HUES48 (cell line): Measurements from ENCODE around the gene COL27A1.

ENCODE experiments used
- H3K27ac ChIP-seq: one replicate; pipeline ENCODE4 v1.7.0; 2013; ENCODE audit warnings: low read depth, low read length, inconsistent platforms
- H3K27me3 ChIP-seq: 2 replicates; pipeline ENCODE4 v1.6.1; 2013; ENCODE audit warnings: mild to moderate bottlenecking, low read length; ENCODE audit not compliant: control insufficient read depth, insufficient read depth
- H3K36me3 ChIP-seq: 2 replicates; pipeline ENCODE4 v1.6.1; 2013; ENCODE audit warnings: low read length; ENCODE audit not compliant: control insufficient read depth, insufficient read depth
- H3K4me1 ChIP-seq: 2 replicates; pipeline ENCODE4 v1.6.1; 2013; ENCODE audit warnings: mild to moderate bottlenecking, low read length; ENCODE audit not compliant: control insufficient read depth, insufficient read depth
- H3K4me3 ChIP-seq: 2 replicates; pipeline ENCODE4 v1.5.1; 2013; ENCODE audit warnings: mild to moderate bottlenecking, low read depth, low read length
- H3K9ac ChIP-seq: 2 replicates; pipeline ENCODE4 v1.6.1; 2013; ENCODE audit warnings: mild to moderate bottlenecking, low read depth, low read length, moderate library complexity
- H3K9me3 ChIP-seq: 2 replicates; pipeline ENCODE4 v1.6.1; 2013; ENCODE audit warnings: low read length; ENCODE audit not compliant: control insufficient read depth, insufficient read depth

COL27A1 gene

DNA sequence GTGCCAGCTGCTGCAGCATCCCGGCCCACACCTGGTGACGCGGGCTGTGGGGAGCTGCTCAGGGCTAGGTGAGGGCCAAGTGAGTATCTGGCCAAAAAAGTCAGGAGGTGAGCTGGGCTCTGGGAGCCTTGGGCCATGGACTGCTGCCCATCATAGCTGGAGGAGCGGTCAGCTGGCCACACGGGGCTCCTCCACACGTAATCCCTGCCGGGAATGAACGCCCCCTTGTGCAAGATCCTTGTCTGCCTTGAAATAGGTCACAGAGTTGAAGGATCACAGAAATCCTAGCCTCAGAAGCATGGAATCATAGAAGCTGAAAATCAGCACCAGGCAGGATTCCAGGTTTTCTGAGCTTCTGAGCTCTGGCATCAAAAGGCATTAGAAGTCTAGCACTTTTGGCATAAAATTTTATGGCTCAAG is 16.8 kb upstream of the COL27A1 start:
- H3K4me3 ChIP-seq, result no peak overlapping the region
- H3K9ac ChIP-seq, result no peak overlapping the region
- no peaks in the 10 kb centered on the region for H3K9me3 ChIP-seq
- no peaks in the 10 kb centered on the region for H3K4me1 ChIP-seq
- H3K27ac ChIP-seq, result no peak overlapping the region
- no peaks in the 10 kb centered on the region for H3K36me3 ChIP-seq
- H3K27me3 ChIP-seq, result peaks cover 6% of the 10 kb centered on the region; the same call in 1 of the 2 replicates

DNA sequence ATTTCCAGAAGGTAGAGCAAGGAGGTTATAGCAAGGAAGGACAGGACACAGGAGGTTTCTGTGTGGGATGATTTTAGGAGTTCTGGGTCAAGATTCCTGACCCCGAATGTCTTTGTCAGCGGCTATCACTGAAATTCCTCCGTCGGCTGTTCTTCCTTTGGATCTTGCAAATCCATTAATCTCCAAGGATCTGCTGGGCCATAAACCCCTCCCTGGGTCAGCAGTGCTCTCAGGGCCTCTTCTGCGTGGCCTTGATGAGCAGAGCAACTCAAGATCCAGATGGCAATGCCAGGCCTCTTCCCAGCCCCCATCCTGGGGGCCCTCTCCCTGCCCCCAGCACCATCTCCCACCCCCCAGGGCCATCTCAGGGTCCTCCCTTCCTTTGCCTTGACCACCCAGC is 16.3 kb upstream of the COL27A1 start:
- Histone ChIP-seq H3K27me3 (peaks cover 6% of the 10 kb centered on the region; the same call in 1 of the 2 replicates), H3K27ac (no peak overlapping the region), H3K9ac (no peak overlapping the region), H3K4me1 (no peaks in the 10 kb centered on the region), H3K9me3 (no peaks in the 10 kb centered on the region), H3K36me3 (no peaks in the 10 kb centered on the region), H3K4me3 (no peak overlapping the region)

DNA sequence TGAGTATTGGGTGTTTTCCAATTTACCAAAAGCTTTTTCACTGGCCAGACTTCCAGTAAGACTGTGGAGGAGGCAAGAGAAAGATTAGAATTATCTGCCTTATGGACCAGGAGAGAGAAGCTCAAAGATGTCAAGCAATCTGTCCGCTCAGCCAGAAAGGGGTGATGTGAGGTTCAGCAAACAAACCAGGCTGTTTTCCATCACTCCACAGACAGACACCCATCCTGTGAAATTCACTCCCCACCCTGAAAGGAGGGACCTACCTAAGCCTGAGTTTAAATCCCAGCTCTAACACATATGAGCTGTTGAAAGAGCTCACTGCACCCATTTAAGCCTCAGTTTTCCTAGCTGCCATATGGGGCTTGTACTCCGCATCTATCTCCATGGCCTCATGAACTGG is 14.9 kb upstream of the COL27A1 start:
- Histone ChIP-seq H3K4me3 (no peak overlapping the region), H3K9me3 (no peaks in the 10 kb centered on the region), H3K4me1 (no peaks in the 10 kb centered on the region), H3K27me3 (peaks cover 11% of the 10 kb centered on the region; the same call in 1 of the 2 replicates), H3K36me3 (no peaks in the 10 kb centered on the region), H3K27ac (no peak overlapping the region), H3K9ac (no peak overlapping the region)

DNA sequence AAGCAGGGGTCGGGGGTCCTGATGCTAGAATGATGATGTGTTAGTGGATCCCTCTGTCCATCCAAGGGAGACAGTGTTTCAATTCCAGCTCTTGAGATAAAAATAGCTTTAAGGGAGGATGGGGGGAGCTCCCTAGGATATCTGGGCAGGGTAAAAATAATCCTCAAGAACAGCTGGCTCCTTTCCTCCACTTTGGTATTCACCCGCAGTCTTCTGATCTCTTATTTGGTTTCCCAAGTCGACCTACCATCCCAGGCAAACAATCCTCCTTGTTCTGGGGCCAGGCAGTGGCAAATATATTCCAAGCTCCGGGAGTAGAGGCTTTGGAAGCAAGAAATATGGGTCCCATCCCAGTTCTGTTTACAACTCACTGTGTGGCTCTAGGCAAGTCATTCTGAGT is 14.5 kb upstream of the COL27A1 start:
- Histone ChIP-seq H3K4me1 (no peaks in the 10 kb centered on the region), H3K36me3 (no peaks in the 10 kb centered on the region), H3K27ac (no peak overlapping the region), H3K27me3 (peaks cover 11% of the 10 kb centered on the region; the same call in 1 of the 2 replicates), H3K4me3 (no peak overlapping the region), H3K9me3 (no peaks in the 10 kb centered on the region), H3K9ac (no peak overlapping the region)

DNA sequence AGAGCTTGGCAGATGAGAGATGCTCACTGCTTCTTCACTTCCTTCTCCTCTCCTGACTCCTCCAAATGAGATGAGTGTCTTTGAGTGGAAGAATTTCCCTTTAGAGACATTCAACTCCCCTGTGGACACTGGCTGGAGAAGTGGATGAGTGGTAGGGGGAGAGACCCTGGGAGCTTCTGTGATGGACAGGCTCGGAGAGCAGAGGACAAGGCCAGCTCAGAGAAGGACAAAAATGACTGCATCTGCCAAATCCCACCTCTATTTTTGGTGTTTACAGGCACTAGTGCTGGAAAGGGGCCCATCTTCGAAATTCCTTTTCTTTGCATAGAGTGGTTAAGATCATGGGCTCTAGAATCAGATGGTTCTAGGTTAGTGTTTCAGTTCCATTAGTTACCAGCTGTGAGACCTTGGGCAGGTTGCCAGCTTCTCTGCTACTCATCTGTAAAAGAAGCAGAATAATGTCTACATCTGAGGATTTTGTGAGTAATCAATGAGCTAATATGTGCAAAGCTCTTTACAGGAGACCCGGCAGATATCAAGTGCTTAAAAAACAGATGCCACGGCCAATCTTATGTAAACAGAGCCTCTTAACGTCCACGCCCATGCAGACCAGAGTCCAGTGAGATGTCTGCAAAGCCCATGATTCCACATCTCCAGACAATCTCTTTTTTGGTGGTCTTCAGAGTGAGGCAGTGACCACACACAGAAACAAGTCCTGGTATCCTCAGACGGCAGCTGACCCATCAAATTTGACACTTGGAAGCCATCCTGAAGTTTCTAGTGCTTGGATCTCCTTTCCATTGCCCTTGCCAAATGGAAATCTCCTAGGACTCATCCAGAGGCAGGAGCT is 13.6 kb upstream of the COL27A1 start:
- Histone ChIP-seq H3K27ac (no peak overlapping the region), H3K36me3 (no peaks in the 10 kb centered on the region), H3K4me1 (no peaks in the 10 kb centered on the region), H3K27me3 (peaks cover 17% of the 10 kb centered on the region), H3K9ac (no peak overlapping the region), H3K9me3 (no peaks in the 10 kb centered on the region), H3K4me3 (no peak overlapping the region)

DNA sequence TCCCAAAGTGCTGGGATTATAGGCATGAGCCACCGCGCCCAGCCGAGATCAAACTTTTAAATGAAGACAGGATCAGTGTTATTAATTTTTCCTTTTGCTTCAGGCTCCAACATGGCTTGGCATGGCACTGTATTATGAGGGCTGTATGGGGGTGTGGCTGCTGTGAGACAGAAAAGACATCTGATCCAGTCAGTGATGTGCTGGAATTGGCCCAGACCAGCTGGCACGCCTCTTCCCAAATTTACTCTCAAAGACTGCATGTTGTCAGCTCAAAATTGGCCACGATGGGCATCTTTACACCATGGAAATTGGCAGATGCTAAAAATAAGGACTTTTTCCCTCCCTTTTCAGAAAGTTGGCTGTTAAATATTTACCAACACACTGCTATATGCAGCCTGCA is 12.1 kb upstream of the COL27A1 start:
- H3K36me3 ChIP-seq, result no peaks in the 10 kb centered on the region

DNA sequence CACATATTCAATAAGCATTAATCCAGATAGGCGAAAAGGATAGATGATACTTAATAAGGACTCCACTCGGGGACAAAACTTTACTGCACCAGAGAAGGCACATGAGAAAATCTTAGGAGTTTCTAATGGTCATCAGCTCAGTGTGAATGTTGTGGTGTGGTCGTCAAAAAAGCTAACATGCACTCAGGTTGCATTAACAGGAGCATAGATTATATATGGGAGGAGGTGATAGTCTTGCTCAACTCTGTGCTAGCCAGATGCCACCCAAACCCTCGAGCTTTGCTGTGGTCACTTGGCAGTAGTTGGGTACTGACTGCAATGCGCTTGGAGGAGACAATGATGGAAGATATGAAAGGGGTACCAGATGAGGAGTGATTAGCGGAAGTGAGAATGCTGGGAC is 8.6 kb upstream of the COL27A1 start:
- Histone ChIP-seq H3K36me3 (no peaks in the 10 kb centered on the region), H3K9ac (no peak overlapping the region), H3K27me3 (peaks cover 10% of the 10 kb centered on the region), H3K9me3 (no peaks in the 10 kb centered on the region), H3K4me1 (no peaks in the 10 kb centered on the region), H3K27ac (no peak overlapping the region), H3K4me3 (no peak overlapping the region)

More for the DNA sequence above, 12.1 kb upstream of the COL27A1 start:
- Histone ChIP-seq H3K4me1 (no peaks in the 10 kb centered on the region), H3K27me3 (peaks cover 17% of the 10 kb centered on the region), H3K4me3 (no peak overlapping the region), H3K27ac (no peak overlapping the region), H3K9me3 (no peaks in the 10 kb centered on the region), H3K9ac (no peak overlapping the region)

DNA sequence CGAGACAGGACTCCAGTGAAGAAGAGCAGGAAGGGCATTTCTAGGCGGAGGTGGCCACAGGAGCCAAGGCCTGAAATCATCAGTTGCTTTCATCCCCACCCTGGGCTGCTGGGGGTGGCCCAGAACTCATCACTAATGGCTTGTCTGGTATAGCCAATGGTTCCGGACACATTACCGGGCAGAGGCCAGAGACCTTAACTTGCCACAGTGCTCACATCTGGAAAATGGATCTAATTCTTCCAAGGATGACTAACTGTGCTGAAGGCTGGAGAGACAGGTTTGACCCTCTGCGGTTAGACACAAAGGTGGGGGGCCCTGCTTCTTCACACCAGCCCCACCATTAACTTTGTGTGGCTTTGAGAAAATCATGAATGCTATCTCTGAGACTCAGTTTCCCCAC is 6.2 kb upstream of the COL27A1 start:
- no peaks in the 10 kb centered on the region for H3K36me3 ChIP-seq
- H3K9me3 ChIP-seq, result no peaks in the 10 kb centered on the region
- no peak overlapping the region for H3K27ac ChIP-seq
- H3K9ac ChIP-seq, result no peak overlapping the region
- peaks cover 32% of the 10 kb centered on the region for H3K27me3 ChIP-seq
- H3K4me1 ChIP-seq, result peaks cover 4% of the 10 kb centered on the region; the same call in 1 of the 2 replicates
- no peak overlapping the region for H3K4me3 ChIP-seq

DNA sequence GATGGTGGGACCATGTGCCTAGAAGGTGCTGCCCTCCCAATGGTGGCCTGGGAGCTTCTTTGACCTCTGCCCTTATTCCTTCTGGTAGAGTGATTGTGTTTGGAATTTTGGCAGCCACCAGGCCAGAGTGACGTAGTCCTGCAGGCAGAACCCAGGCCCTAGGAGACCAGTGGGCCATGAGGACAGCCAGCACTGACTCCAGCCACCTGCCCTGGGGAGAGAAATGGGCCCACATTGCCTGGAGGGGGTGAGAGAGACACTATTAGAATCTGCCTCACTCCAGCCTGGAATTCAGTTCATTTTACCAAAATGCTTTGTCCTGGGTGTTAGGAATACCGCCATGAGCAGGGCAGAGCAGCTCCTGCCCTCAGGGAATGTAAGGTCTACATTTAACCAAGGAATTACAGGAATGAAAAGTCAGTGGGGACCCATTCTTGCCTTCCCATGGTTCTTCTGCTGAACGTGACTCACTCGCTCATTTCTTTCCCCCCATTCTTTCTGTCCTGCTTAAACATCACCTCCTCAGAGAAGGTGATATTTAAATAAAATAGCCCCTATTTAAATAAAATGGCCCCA is 5.5 kb upstream of the COL27A1 start:
- peaks cover 10% of the 10 kb centered on the region for H3K4me1 ChIP-seq
- peaks cover 38% of the 10 kb centered on the region for H3K27me3 ChIP-seq
- no peak overlapping the region for H3K27ac ChIP-seq
- H3K36me3 ChIP-seq, result no peaks in the 10 kb centered on the region
- no peak overlapping the region for H3K4me3 ChIP-seq
- H3K9ac ChIP-seq, result no peak overlapping the region
- no peaks in the 10 kb centered on the region for H3K9me3 ChIP-seq

DNA sequence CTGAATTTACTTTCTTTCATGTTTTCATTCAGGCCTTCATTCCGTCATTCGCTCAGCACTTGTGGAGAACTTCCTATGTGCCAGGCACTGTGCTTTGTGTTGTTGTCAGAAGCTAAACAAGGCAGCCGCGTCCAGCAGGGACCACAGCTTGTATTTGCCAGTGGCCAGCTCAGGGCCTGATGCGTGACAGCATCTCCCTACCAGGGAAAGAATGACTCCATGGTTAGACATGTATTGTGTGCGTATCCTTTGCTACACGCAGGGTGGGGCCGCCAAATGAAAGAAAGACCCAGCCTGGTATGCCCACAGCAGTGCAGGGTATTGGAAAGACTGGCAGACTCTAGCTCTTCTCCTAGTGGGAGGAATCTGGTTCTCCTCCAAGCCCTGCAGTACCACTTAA is 4.7 kb upstream of the COL27A1 start:
- Histone ChIP-seq H3K27me3 (peaks cover 38% of the 10 kb centered on the region), H3K9ac (no peak overlapping the region), H3K9me3 (no peaks in the 10 kb centered on the region), H3K4me3 (no peak overlapping the region), H3K4me1 (peaks cover 14% of the 10 kb centered on the region), H3K27ac (no peak overlapping the region), H3K36me3 (no peaks in the 10 kb centered on the region)

DNA sequence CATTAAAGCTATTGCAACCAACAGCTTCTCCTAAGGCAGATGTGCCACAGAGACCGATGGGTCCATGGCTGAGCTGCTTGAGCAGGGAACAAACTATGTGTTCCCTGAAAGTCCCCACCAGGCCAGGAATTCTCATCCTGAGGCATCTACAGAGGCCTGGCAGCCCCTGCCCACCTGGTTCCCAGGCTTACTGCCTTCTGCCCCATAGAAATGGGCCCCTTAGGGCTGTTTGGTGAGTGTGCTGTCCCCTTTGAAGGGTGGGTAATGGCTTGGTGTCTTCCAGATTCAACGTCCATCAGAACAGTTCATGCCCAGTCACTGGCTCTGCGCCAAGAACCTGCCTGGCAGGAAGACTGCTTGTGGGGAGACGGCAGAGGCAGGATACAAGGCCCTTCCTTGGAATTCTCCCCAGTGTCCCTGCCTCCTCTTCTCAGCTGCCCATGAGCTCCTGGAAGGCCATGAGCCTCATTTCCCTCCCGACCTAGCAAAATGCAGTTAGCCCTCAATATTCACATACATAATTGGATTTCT is 3.8 kb upstream of the COL27A1 start:
- peaks cover 36% of the 10 kb centered on the region for H3K27me3 ChIP-seq
- H3K4me1 ChIP-seq, result peaks cover 14% of the 10 kb centered on the region
- no peaks in the 10 kb centered on the region for H3K36me3 ChIP-seq
- H3K4me3 ChIP-seq, result no peak overlapping the region
- H3K9me3 ChIP-seq, result no peaks in the 10 kb centered on the region
- H3K27ac ChIP-seq, result no peak overlapping the region
- H3K9ac ChIP-seq, result no peak overlapping the region
